Measurements from ENCODE around the gene FAM98C. TPM values are rescaled to one million over a fixed set of nuclear protein-coding genes. Genes with fewer than 3 reads are reported as not detected.

The FAM98C gene
- total and polyA plus RNA-seq, 2 of the 13 experiments (the other 11 are each of a cell fraction or from before 2014, with no cell fraction given), result 10.0 to 11.5 TPM

GRCh38 chr19:38374332-38375097, 28.4 kb upstream of the FAM98C start, which contains the start of gene PSMD8 (continued):
- TF ChIP-seq FUBP1 (CRISPR knock-in tag; IDR thresholded peaks at IDR 0.05; ENCODE audit: borderline replicate concordance) (no peak), PRPF4 (IDR thresholded peaks at IDR 0.05; ENCODE audit: low read depth, low read length, poor library complexity, severe bottlenecking) (no peak), CHCHD3 (CRISPR knock-in tag; IDR thresholded peaks at IDR 0.05) (peak; percentile 41; the same call in 1 of the 2 replicates), ZNF414 (CRISPR knock-in tag; IDR thresholded peaks at IDR 0.05) (0 out of 2 replicates have a peak, but pooled peaks have one; percentile 49), ZNF234 (CRISPR knock-in tag; conservative IDR thresholded peaks at IDR 0.05) (no peak), ZBTB33 (CRISPR knock-in tag; IDR thresholded peaks at IDR 0.05) (0 out of 2 replicates have a peak, but pooled peaks have one; percentile 49), CENPX (CRISPR knock-in tag; IDR thresholded peaks at IDR 0.05) (no peak), GTF2F1 (IDR thresholded peaks at IDR 0.05; ENCODE audit: low read length) (no peak), ZNF639 (CRISPR knock-in tag; conservative IDR thresholded peaks at IDR 0.05) (no peak; the same call in 1 of the 2 replicates), HMGA1 (CRISPR knock-in tag; conservative IDR thresholded peaks at IDR 0.05) (no peak), ARNTL (CRISPR knock-in tag; IDR thresholded peaks at IDR 0.05) (peak; percentile 80), TARDBP (CRISPR knock-in tag; IDR thresholded peaks at IDR 0.05) (peak; percentile 89), CAMTA2 (CRISPR knock-in tag; IDR thresholded peaks at IDR 0.05; ENCODE audit: borderline replicate concordance) (peak; percentile 37; the same call in 1 of the 2 replicates), SMAD3 (CRISPR knock-in tag; IDR thresholded peaks at IDR 0.05) (peak; percentile 25; the same call in 1 of the 2 replicates), HOXA5 (CRISPR knock-in tag; IDR thresholded peaks at IDR 0.05) (no peak), CEBPB (IDR thresholded peaks at IDR 0.05; ENCODE audit: borderline replicate concordance, low read depth, low read length) (no peak), GATAD1 (CRISPR knock-in tag; IDR thresholded peaks at IDR 0.05) (peak; percentile 87), ZNF615 (CRISPR knock-in tag; IDR thresholded peaks at IDR 0.05; ENCODE audit: borderline replicate concordance) (no peak), RFX5 (IDR thresholded peaks at IDR 0.05; ENCODE audit: low read depth, low read length) (peak; percentile 8; the same call in 1 of the 2 replicates), ETS1 (CRISPR knock-in tag; IDR thresholded peaks at IDR 0.05) (no peak), ZNF557 (CRISPR knock-in tag; IDR thresholded peaks at IDR 0.05) (peak; percentile 76)
